OCI-LY1 (cell line): ENCODE measurements around the gene INPP5A.

Experiments used
- H2AFZ ChIP-seq: fragments of 200-600 bp; sonication (generic), shearing (Covaris generic); 2 replicates; pipeline ENCODE4 v1.6.0; 2014; ENCODE audit warnings: antibody characterized with exemption, mild to moderate bottlenecking, low read length
- H3F3A ChIP-seq: fragments of 200-600 bp; sonication (generic), shearing (Covaris generic); 2 replicates; pipeline ENCODE4 v1.6.0; 2014; ENCODE audit warnings: mild to moderate bottlenecking, antibody characterized with exemption, low read length, moderate library complexity; ENCODE audit not compliant: insufficient read depth
- H3K27ac ChIP-seq: fragments of 200-600 bp; sonication (generic); 2 replicates; pipeline ENCODE4 v1.5.1; 2014; ENCODE audit warnings: low read length, mixed run types, mild to moderate bottlenecking, low read depth; ENCODE audit not compliant: poor library complexity, severe bottlenecking
- H3K27me3 ChIP-seq: fragments of 200-600 bp; sonication (generic); 2 replicates; pipeline ENCODE4 v1.6.0; 2014; ENCODE audit warnings: antibody characterized with exemption, mild to moderate bottlenecking, low read length, moderate library complexity; ENCODE audit not compliant: insufficient read depth
- H3K36me3 ChIP-seq: fragments of 200-600 bp; sonication (generic); 2 replicates; pipeline ENCODE4 v1.6.1; 2014; ENCODE audit warnings: mild to moderate bottlenecking, antibody characterized with exemption, low read length, moderate library complexity, mixed read lengths; ENCODE audit not compliant: insufficient read depth
- H3K4me1 ChIP-seq: fragments of 200-600 bp; sonication (generic); 2 replicates; pipeline ENCODE4 v1.5.1; 2014; ENCODE audit warnings: mild to moderate bottlenecking, low read length, moderate library complexity; ENCODE audit not compliant: insufficient read depth, severe bottlenecking
- H3K4me2 ChIP-seq: fragments of 200-600 bp; sonication (generic), shearing (Covaris generic); 2 replicates; pipeline ENCODE4 v1.6.1; 2014; ENCODE audit warnings: low read length
- H3K4me3 ChIP-seq: fragments of 200-600 bp; sonication (generic); 2 replicates; pipeline ENCODE4 v1.5.1; 2014; ENCODE audit warnings: low read length, low read depth, mild to moderate bottlenecking, mixed read lengths; ENCODE audit not compliant: poor library complexity, severe bottlenecking
- H3K79me2 ChIP-seq: fragments of 200-600 bp; shearing (Covaris generic); 2 replicates; pipeline ENCODE4 v1.6.1; 2016; ENCODE audit warnings: mixed run types, low read length, mixed read lengths; ENCODE audit not compliant: insufficient read depth
- H3K9ac ChIP-seq: fragments of 200-600 bp; sonication (generic), shearing (Covaris generic); 2 replicates; pipeline ENCODE4 v1.6.1; 2014; ENCODE audit warnings: mild to moderate bottlenecking, low read length, mixed read lengths
- H3K9me2 ChIP-seq: fragments of 200-600 bp; sonication (generic), shearing (Covaris generic); 2 replicates; pipeline ENCODE4 v1.6.1; 2014; ENCODE audit warnings: low read depth, mild to moderate bottlenecking, low read length, mixed read lengths
- H3K9me3 ChIP-seq: fragments of 200-600 bp; shearing (Covaris generic); 2 replicates; pipeline ENCODE4 v1.6.1; 2014; ENCODE audit warnings: low read length, mixed read lengths
- H4K20me1 ChIP-seq: fragments of 200-600 bp; sonication (generic), shearing (Covaris generic); 2 replicates; pipeline ENCODE4 v1.6.0; 2016; ENCODE audit warnings: mild to moderate bottlenecking, low read length; ENCODE audit not compliant: insufficient read depth
- CTCF ChIP-seq: fragments of 200-600 bp; sonication (generic), shearing (Covaris generic); IDR thresholded peaks from 2 replicates; pipeline ENCODE4 v1.5.1; 2017; ENCODE audit warnings: mild to moderate bottlenecking, antibody characterized with exemption, low read length, moderate library complexity, mixed read lengths
- EZH2 ChIP-seq: fragments of 200-600 bp; sonication (generic), shearing (Covaris generic); IDR thresholded peaks from 2 replicates; pipeline ENCODE4 v1.8.0; 2017; ENCODE audit warnings: borderline replicate concordance, mixed run types, mild to moderate bottlenecking, antibody characterized with exemption, low read length, moderate library complexity, mixed read lengths

The INPP5A gene

GRCh38 chr10:132602614-132603013 lies 65.0 kb downstream of the INPP5A start:
- Histone ChIP-seq H3K9ac (no peak overlapping the region), H3K9me2 (no peaks in the 10 kb centered on the region), H2AFZ (no peak overlapping the region), H3K27me3 (no peaks in the 10 kb centered on the region), H3K79me2 (no peaks in the 10 kb centered on the region), H3K9me3 (0 out of 2 replicates have a peak, but pooled peaks cover 2% of the 10 kb centered on the region), H3K36me3 (no peaks in the 10 kb centered on the region), H3K4me2 (no peak overlapping the region), H4K20me1 (no peaks in the 10 kb centered on the region), H3F3A (no peaks in the 10 kb centered on the region), H3K4me3 (no peak overlapping the region), H3K27ac (no peak overlapping the region), H3K4me1 (no peaks in the 10 kb centered on the region)
- TF ChIP-seq EZH2 (no peak), CTCF (no peak)

GRCh38 chr10:132603851-132604533 lies 66.4 kb downstream of the INPP5A start:
- Histone ChIP-seq H3K4me3 (no peak overlapping the region), H2AFZ (no peak overlapping the region), H3F3A (no peaks in the 10 kb centered on the region), H4K20me1 (no peaks in the 10 kb centered on the region), H3K27ac (no peak overlapping the region), H3K9me2 (no peaks in the 10 kb centered on the region), H3K4me1 (no peaks in the 10 kb centered on the region), H3K4me2 (no peak overlapping the region), H3K9me3 (0 out of 2 replicates have a peak, but pooled peaks cover 2% of the 10 kb centered on the region), H3K36me3 (no peaks in the 10 kb centered on the region), H3K9ac (no peak overlapping the region), H3K27me3 (no peaks in the 10 kb centered on the region), H3K79me2 (no peaks in the 10 kb centered on the region)
- TF ChIP-seq EZH2 (no peak), CTCF (no peak)

DNA sequence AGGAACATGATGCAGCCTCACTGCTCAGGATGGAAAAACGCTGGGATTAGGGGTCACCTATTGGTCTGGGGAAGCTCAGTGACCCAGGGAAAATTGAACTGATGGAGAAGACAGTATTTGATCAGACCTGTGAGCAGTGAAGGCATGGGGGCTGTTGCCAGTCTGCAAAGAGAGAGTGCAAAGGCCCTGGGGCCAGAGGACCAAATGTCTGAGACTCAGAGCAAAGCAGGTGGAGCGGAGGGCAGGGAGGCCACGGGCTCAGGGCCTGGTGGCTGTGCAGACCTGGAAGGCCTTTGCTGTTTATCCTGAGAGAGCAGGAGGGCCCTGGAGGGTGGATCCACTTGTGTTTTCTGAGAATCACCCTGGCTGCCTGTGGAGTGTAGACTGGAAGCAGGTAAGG lies 67.1 kb downstream of the INPP5A start:
- TF ChIP-seq CTCF (no peak), EZH2 (no peak)
- no peaks in the 10 kb centered on the region for H4K20me1 ChIP-seq
- H2AFZ ChIP-seq: no peak overlapping the region

More for the DNA sequence above, 67.1 kb downstream of the INPP5A start:
- Histone ChIP-seq H3K27me3 (no peaks in the 10 kb centered on the region), H3K9ac (no peak overlapping the region), H3K27ac (no peak overlapping the region), H3K79me2 (no peaks in the 10 kb centered on the region), H3F3A (no peaks in the 10 kb centered on the region), H3K4me1 (no peaks in the 10 kb centered on the region), H3K9me2 (no peaks in the 10 kb centered on the region), H3K36me3 (no peaks in the 10 kb centered on the region), H3K4me3 (no peak overlapping the region), H3K4me2 (no peak overlapping the region), H3K9me3 (0 out of 2 replicates have a peak, but pooled peaks cover 2% of the 10 kb centered on the region)
